ENCODE measurements around the gene RAB21.

Gene RAB21

DNA sequence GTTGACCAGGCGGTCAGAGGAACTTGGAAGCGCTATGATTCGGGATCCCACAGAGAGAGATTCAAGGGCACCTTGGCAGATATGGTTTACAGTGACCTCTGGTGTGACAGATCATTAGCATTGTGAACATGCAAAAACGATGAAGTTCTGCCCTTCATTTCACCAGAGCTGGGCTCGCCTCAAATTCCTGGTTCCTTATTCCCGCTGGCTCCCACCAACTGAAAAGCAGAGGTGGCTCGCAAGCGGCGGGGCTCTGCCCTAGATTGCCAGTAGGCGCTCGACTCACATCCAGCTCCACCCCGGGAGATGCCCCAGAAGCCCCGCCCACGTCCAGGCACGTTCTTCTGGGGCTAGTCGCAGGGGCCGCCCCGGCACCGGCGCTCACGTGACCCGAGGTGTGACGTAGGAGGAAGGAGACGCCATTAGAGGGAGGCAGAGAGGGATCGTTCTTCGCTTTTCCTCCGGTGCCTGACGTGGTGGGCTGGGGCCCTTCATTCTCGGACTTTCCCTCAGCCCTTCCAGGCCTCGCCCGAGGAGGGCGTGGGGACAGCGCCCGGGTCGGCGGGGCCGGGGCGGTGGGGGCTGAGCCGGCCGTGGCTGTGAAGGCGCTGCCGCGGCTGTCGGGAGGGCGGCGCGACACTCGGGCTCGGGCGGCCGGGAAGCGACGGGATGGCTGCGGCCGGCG is at the start of gene RAB21:
Gene RAB21 (plus strand): TSS at position 403 of the 685 bp plus-strand sequence. CDS start 267 bp downstream, at position 670.
- peak; percentile 98 for DNase-seq (ENCODE audit: low spot score)

GRCh38 chr12:71704920-71705319 is 49.7 kb upstream of the RAB21 start:
- DNase-seq (ENCODE audit: low spot score) = no peak

DNA sequence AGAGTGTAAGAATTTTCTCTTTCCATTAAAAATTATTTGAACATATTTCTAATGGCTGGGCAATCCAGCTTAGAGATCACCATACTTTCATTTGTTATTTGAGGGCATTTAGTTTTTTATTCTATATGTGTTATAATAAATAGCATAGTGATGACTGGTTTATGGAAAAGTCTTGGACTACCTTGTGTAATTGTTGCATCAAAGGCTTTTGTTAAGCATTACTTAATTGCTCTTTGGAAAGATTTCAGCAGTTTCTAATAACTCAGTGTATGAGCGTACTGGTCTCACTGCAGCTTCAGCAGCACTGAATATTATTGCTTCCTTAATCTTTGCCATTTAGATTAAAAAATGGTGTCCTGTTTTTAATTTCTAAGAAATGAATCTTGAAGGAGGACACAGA is 46.0 kb upstream of the RAB21 start:
- no peak for DNase-seq (ENCODE audit: low spot score)

DNA sequence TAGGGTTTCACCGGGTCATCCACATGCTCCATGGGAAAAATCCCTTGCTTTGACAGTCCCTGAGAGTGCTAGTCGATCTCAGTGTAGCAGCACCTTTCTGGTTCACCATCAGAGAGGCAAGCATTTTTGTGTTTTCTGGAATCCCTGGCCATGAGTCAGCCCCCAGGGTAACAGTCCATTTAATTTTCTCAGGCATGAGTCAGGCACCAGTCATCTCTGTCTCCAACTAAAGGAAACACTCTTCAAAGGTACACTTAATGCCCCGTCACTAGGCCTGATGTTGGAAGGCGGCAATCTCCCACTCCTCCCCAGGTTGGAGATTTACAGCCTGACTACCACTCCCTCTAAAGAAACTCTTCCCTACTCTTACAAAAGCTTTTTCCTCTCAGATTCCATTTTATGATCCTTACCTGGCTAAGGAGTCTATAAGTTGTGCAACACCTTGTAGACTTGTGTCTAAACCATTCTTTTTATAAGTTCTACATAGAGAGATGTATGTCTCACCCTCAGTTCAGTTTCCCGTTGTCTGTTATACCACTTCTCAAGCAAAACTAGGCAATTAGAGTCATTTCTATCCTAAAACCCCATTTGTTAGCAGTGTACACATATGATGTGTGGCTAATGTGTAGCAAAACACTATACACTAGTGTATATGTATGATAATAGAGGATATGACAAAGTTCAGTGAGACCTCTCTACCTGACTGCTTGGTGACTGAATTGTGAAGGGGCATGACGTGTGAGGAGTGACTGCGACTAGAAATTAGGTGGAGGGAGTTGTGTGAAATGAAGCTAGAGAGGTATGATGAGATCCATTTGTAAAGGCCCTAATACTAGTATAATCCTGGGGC is 44.2 kb upstream of the RAB21 start:
- no peak for DNase-seq (ENCODE audit: low spot score)

GRCh38 chr12:71718611-71719010 is 36.1 kb upstream of the RAB21 start:
- DNase-seq (ENCODE audit: low spot score) = no peak

GRCh38 chr12:71719647-71720370 is 34.9 kb upstream of the RAB21 start:
- DNase-seq (ENCODE audit: low spot score) = no peak

- no peak for DNase-seq (ENCODE audit: low spot score)
These were observed 32.7 kb upstream of the RAB21 start for GRCh38 chr12:71721783-71722505.

DNA sequence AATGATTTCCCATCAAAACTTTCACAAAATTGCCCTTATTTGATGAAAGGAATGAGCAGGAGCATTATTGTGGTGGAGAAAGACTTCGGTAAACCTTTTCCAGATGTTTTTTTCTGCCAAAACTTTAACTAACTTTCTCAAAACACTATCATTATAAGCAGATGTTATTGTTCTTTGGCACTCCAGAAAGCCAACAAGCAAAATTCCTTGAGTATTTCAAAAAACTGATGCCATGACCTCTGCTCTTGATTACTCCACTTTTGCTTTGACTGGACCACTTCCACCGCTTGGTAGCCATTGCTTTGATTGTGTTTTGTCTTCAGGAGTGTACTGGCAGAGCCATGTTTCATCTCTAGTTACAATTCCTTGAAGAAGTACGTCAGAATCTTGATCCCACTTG is 29.7 kb upstream of the RAB21 start:
- DNase-seq (ENCODE audit: low spot score) = no peak

GRCh38 chr12:71726548-71726947 is 28.1 kb upstream of the RAB21 start:
- no peak for DNase-seq (ENCODE audit: low spot score)

GRCh38 chr12:71727958-71728357 is 26.7 kb upstream of the RAB21 start:
- DNase-seq (ENCODE audit: low spot score) = no peak

GRCh38 chr12:71730936-71731335 is 23.7 kb upstream of the RAB21 start:
- no peak for DNase-seq (ENCODE audit: low spot score)

DNA sequence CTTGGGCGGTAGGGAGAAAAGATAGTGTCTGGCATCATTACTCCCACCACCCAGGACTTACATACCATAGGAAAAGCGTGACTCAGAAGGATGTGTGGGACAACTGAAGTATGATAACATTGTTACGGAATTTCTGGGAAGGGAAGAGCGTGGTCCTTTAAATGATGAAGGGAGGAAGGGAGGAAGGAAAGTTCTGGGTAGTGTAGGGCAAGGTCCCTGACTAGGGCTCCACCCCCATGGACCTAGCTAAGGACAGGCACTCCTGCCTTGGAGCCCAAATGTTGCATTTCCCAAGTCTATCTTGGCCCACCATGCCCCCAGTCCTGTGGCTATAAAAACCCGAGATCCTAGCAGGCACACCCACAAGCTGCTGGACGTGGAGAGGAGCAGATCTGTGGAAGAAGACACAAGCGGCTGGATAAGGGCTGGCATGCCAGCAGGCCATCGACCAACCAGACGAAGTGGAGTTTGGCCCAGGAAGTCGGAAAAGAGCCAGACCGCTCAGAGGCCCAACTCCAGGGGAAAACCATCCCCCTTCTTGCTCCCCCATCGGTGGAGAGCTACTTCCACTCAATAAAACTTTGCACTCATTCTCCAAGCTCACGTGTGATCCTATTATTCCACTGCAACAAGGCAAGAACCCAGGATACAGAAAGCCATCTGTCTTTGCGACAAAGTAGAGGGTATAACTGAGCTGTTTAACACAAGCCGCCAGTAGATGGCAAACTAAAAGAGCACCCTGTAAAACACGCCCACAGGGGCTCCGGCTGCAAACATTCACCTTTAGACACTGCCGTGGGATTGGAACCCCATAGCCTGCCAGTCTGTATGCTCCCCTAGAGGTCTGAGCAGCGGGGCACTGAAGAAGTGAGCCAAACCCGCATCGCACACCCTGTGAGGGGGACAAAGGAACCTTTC is 23.0 kb upstream of the RAB21 start:
- no peak for DNase-seq (ENCODE audit: low spot score)

- DNase-seq (ENCODE audit: low spot score) = no peak
These were observed 22.3 kb upstream of the RAB21 start for GRCh38 chr12:71732357-71732712.

DNA sequence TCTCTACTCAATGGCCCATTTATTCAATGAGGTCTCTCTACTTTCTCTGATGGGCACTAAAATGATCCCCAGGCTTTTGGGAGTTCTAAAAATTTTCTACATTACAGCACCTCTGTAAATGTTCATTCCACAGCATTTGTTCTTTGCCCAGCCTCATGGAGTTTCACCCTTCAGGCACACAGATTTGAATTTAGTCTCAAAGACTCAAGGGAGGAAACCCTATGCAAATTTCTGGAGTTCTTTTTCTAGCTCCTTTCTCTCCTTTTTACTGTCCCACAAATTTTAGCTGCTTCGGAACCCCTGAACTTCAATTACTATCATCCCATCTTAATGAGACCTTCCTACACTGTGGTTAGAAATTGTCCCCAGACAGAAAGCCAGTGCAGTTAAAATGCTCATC is 17.5 kb upstream of the RAB21 start:
- DNase-seq (ENCODE audit: low spot score) = no peak

- no peak for DNase-seq (ENCODE audit: low spot score)
These were observed 11.7 kb upstream of the RAB21 start for GRCh38 chr12:71742998-71743397.

- DNase-seq (ENCODE audit: low spot score) = no peak
These were observed 10.0 kb upstream of the RAB21 start for GRCh38 chr12:71744522-71745300.

GRCh38 chr12:71746974-71747611 is 7.6 kb upstream of the RAB21 start:
- peak; percentile 77 for DNase-seq (ENCODE audit: low spot score)

DNA sequence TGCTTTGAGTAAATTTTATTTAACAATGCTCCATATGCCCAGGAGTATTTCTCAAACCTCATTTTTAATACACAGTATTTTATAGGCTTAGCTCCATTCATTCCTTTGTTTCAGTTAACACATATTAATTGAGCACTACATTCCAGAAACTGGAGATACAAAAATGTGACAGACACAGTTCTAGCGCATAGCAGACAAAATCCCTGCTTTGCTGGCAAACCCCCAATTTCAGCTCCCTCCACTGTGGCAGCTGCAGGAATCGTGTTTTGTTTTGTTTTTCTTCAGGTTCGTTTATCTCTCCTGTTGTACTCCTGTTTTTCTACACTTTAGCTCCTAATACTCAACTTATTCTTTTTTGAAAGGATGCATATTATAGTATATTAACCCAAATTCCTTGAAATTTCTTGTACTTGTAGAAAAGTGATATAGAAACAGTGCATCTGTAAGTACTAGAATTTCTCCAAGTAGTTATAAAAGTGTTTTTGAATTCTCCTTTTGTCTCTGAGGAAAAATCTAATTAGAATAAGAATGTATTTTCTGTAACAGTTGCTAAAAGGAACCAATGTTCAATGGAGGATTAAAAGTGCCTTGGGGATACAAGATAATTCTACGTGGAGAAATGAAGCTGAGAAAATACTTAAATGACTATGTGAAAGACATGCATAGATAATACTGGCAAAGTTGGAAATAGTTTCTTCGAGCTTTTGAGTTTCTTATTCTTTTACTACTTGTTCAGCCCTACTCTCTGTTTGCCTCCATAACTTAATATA is 6.4 kb upstream of the RAB21 start:
- DNase-seq (ENCODE audit: low spot score) = no peak

DNA sequence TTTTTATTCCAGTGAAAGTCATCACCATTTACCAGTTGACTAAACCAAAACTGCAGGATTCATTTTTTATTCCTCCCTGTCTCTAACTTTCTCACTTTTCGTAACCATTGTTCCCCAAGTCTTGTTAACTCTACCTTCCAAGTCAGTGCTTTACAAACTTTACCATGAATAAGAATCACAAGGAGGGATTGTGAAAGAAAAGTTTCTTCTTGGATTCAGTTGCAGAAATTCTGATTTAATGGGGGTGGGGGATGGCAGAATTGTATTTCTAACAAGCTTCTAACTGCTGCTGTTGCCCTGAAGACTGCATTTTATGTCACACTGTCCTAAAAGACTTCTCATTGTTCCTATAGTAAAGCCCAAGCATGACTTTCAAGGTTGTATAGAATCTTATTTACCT is 5.0 kb upstream of the RAB21 start:
- DNase-seq (ENCODE audit: low spot score) = no peak

Measured in pons (tissue), 1 donor.